GM12878 (cell line): ENCODE results near the gene OTOA.
"Not testable (repeated sequence)": the region's sequence is repeated elsewhere in the genome, so short reads cannot be mapped to it uniquely, and the experiment has no call there.

Experiments
- BRCA1 ChIP-seq: IDR thresholded peaks from 2 replicates; pipeline ENCODE4 v1.6.1; 2011; ENCODE audit warnings: low read depth, low read length, improper control_type of control experiment
- EZH2 ChIP-seq: IDR thresholded peaks from 2 replicates; pipeline ENCODE4 v1.6.1; 2012; ENCODE audit warnings: low read depth, mild to moderate bottlenecking, control low read depth, inconsistent platforms, low read length, borderline replicate concordance; ENCODE audit not compliant: control insufficient read depth
- NFYB ChIP-seq: IDR thresholded peaks from 2 replicates; pipeline ENCODE4 v1.6.1; 2011; ENCODE audit warnings: low read depth, mild to moderate bottlenecking, low read length, improper control_type of control experiment, moderate library complexity; ENCODE audit not compliant: insufficient read depth
- NRF1 ChIP-seq: conservative IDR thresholded peaks from 2 replicates; pipeline ENCODE4 v1.6.1; 2011; ENCODE audit warnings: mild to moderate bottlenecking, low read depth, low read length, improper control_type of control experiment
- RAD21 ChIP-seq: IDR thresholded peaks from 2 replicates; pipeline ENCODE4 v1.6.1; 2011; ENCODE audit warnings: mild to moderate bottlenecking, low read depth, low read length, moderate library complexity; ENCODE audit not compliant: insufficient read depth
- RCOR1 ChIP-seq: conservative IDR thresholded peaks from 2 replicates; pipeline ENCODE4 v1.6.1; 2012; ENCODE audit warnings: low read depth, low read length, improper control_type of control experiment
- RFX5 ChIP-seq: IDR thresholded peaks from 2 replicates; pipeline ENCODE4 v1.6.1; 2011; ENCODE audit warnings: low read depth, low read length, improper control_type of control experiment
- TF ChIP-seq, protein P1 (sequence below): fragments of 450-650 bp; IDR thresholded peaks from 2 replicates; pipeline ENCODE4 v1.6.1; 2018; ENCODE audit warnings: borderline replicate concordance, mild to moderate bottlenecking; ENCODE audit not compliant: partially characterized antibody

DNA sequence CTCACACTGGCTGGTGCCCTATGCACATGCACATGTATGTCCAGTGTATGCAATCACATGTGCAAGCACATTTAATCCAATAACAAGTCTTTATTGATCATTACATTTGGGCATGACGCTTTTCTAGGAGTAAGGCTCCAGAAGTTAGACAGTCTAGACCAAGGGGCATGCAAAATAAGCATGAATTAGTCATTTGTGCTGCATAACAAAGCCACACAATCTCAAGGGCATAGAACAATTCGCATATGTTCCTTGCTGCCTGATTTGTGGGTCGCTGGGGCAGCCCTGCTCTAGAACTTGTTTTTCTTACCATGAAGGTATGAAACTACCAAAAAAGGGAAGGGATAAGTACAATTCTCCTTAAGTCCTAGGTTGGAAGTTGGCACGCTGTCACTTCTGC is 67.5 kb downstream of the OTOA start:
- TF ChIP-seq NRF1, BRCA1, RCOR1, RAD21, EZH2, RFX5, NFYB: not testable (repeated sequence)
- TF ChIP-seq, protein P1, sequence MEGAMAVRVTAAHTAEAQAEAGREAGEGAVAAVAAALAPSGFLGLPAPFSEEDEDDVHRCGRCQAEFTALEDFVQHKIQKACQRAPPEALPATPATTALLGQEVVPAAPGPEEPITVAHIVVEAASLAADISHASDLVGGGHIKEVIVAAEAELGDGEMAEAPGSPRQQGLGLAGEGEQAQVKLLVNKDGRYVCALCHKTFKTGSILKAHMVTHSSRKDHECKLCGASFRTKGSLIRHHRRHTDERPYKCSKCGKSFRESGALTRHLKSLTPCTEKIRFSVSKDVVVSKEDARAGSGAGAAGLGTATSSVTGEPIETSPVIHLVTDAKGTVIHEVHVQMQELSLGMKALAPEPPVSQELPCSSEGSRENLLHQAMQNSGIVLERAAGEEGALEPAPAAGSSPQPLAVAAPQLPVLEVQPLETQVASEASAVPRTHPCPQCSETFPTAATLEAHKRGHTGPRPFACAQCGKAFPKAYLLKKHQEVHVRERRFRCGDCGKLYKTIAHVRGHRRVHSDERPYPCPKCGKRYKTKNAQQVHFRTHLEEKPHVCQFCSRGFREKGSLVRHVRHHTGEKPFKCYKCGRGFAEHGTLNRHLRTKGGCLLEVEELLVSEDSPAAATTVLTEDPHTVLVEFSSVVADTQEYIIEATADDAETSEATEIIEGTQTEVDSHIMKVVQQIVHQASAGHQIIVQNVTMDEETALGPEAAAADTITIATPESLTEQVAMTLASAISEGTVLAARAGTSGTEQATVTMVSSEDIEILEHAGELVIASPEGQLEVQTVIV, result not testable (repeated sequence)
